AG04449 (cell line): ENCODE results near the gene GCLM.
"Not testable (repeated sequence)": the region's sequence is repeated elsewhere in the genome, so short reads cannot be mapped to it uniquely, and the experiment has no call there.

Experiments used
- CTCF ChIA-PET: fragments of 350-600 bp; formaldehyde crosslinking; extraction: SDS; loops from one replicate; lab custom pipeline; 2021; ENCODE audit warnings: antibody characterized with exemption; lab: Yijun Ruan, JAX
- POLR2A ChIA-PET: fragments of 400-600, 350-600 bp; formaldehyde crosslinking; extraction: SDS; loops from one replicate; lab custom pipeline; 2020; ENCODE audit warnings: antibody characterized with exemption, inconsistent platforms; lab: Yijun Ruan, JAX
- DNase-seq: peaks from one replicate; pipeline ENCODE4 v3.0.0-alpha.2; 2010; ENCODE audit warnings: low read depth, low spot score
- H3K4me3 ChIP-seq: 2 replicates; pipeline ENCODE4 v1.5.1; 2011; ENCODE audit warnings: low read depth, mild to moderate bottlenecking, control low read depth, low read length
- CTCF ChIP-seq: IDR thresholded peaks from one replicate; pipeline ENCODE4 v1.5.1; 2011; ENCODE audit warnings: mild to moderate bottlenecking, moderate library complexity, low read length, control low read depth, inconsistent platforms; ENCODE audit not compliant: insufficient read depth; ENCODE audit errors: missing control alignments

The GCLM gene

DNA sequence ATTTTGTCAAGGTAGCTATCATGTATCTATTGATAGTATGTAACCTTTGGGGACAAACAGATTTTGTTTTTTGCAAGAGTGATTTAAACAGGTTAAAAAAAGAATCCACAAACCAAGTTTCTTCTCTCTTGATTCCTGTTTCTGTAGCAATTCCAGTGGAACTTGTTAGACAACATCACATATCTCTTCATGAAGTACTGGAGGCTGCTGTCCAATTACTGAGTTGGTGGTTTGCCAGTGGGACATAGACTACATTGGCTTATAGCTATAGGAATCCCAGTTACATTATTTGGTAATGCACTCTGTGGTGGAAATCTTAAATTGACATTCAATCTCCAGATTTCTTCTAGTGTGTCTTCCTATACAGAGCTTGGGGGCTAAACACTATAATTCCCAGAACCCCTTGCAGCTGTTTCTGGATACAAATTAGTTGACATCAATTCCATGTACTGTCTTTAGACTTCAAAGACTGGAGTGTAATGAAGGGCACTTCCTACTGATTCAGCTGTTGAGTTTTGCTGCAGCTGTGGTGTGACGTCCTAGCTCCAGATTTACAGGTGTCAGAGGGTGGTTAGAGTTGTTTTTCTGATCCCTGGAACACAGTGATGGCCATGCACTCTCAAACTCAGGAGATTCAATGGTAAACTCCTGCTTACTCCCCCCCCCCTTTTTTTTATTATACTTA is 29.4 kb upstream of the GCLM start:
- H3K4me3 ChIP-seq = no peak overlapping the region
- DNase-seq = no peak
- no peak for TF ChIP-seq CTCF
- POLR2A ChIA-PET = no interaction called here
- CTCF ChIA-PET = interaction anchor here (0.7 kb wide), 1 partner anchor 28 kb away, joined by 3 read pairs; no protein-coding TSS in a partner anchor

DNA sequence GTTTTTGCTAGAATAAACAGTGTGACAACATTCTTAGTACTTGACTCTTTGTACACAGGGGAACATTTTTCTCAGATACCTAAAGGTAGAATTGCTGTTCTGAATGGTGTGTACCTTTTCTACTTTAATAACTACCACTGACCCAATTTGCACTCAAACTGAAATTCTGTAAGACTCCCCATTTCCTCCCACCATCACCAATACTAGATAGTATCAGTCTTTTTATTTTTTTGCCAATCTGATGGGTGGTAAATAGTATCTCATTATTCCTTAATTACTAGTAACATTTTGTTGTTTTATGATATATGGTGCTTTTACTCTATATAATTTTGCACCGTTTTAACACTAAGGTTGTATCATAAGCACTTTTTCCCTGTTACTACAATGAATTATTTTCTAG is 28.8 kb upstream of the GCLM start:
- no peak for DNase-seq
- POLR2A ChIA-PET = no interaction called here
- H3K4me3 ChIP-seq = no peak overlapping the region
- no peak for TF ChIP-seq CTCF
- CTCF ChIA-PET = interaction anchor here (0.7 kb wide), 1 partner anchor 28 kb away, joined by 3 read pairs; no protein-coding TSS in a partner anchor

- no peak for TF ChIP-seq CTCF
- H3K4me3 ChIP-seq = no peak overlapping the region
- POLR2A ChIA-PET = no interaction called here
- CTCF ChIA-PET = interaction anchor here (1.1 to 6.7 kb wide), 2 partner anchors 16 to 100 kb away, joined by 4 to 49 read pairs; partner anchors contain the start of gene GCLM
- DNase-seq = no peak
Measured at GRCh38 chr1:93925206-93925605, 16.0 kb upstream of the GCLM start.

DNA sequence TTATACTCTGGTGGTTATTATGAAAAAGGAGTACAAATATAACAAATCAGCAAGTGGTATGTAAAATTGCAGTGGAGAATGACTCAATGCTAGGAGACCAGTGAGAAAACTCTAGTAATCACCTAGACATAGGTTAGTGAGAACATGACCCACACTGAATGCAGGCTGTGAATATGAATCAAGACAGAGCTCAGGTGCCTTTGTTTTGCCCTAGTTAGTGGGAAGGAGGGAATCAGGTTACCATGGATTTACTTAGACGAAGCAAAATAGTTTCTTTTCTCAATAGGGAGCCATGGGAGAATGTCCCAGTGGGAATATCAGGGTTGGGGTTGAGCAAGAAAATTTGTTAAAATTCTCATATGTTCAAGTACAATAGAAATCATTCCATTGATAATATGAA is 10.6 kb upstream of the GCLM start:
- no peak overlapping the region for H3K4me3 ChIP-seq
- DNase-seq = no peak
- ChIA-PET POLR2A (no interaction called here), CTCF (interaction anchor here (1.6 to 2.5 kb wide), 2 partner anchors 10 to 416 kb away, joined by 3 to 17 read pairs; partner anchors contain the start of gene GCLM)
- TF ChIP-seq CTCF = no peak

GRCh38 chr1:93917302-93917701 is 8.1 kb upstream of the GCLM start:
- TF ChIP-seq CTCF = no peak
- POLR2A ChIA-PET = no interaction called here
- H3K4me3 ChIP-seq = no peak overlapping the region
- CTCF ChIA-PET = no interaction called here
- no peak for DNase-seq

DNA sequence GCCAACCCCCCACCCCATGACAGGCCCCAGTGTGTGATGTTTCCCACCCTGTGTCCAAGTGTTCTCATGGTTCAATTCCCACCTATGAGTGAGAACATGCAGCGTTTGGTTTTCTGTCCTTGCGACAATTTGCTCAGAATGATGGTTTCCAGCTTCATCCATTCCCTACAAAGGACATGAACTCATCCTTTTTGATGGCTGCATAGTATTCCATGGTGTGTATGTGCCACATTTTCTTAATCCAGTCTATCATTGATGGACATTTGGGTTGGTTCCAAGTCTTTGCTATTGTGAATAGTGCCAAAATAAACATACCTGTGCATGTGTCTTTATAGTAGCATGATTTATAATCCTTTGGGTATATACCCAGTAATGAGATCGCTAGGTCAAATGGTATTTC is 1.6 kb upstream of the GCLM start:
- CTCF ChIA-PET = interaction anchor here (0.9 to 2.6 kb wide), 10 partner anchors 10 to 534 kb away, joined by 3 to 20 read pairs (median 13); partner anchors contain the start of gene DNTTIP2
- POLR2A ChIA-PET = not testable (repeated sequence)

More for the DNA sequence above, 1.6 kb upstream of the GCLM start:
- not testable (repeated sequence) for H3K4me3 ChIP-seq, DNase-seq
